CD4-positive, alpha-beta T cell (primary cell): ENCODE results near the gene DUSP22. TPM values are rescaled to one million over a fixed set of nuclear protein-coding genes. Genes with fewer than 3 reads are reported as not detected.
A peak's percentile ranks its signal among the peaks of the same experiment; 100 is the strongest.

Experiments used
- ATAC-seq: fragments of 200-7000 bp; cut with Tn5 transposase; one replicate; pipeline ENCODE4 v1.10.0; 2022; ENCODE audit warnings: mild to moderate bottlenecking; ENCODE audit not compliant: poor library complexity
- CTCF ChIA-PET: fragments of 350-600 bp; sonication (Branson Sonifier 250); formaldehyde crosslinking; loops from one replicate; lab custom pipeline; 2021; ENCODE audit warnings: antibody characterized with exemption, inconsistent platforms; lab: Charles Lee
- POLR2A ChIA-PET: fragments of 350-600 bp; sonication (Branson Sonifier 250); formaldehyde crosslinking; loops from one replicate; lab custom pipeline; 2021; ENCODE audit warnings: antibody characterized with exemption, inconsistent platforms; lab: Charles Lee
- DNase-seq, 14 experiments: peaks; one replicate each; pipeline ENCODE4 v3.0.0-alpha.2; 2013 to 2020; ENCODE audit warnings: mixed read lengths in 2 of 14
- H3K27ac ChIP-seq, 2 donors: one replicate each; pipeline versions ENCODE4 v1.5.1 to v1.7.0; 2013; ENCODE audit warnings: low read length in 2 of 2, low read depth in 1 of 2, mild to moderate bottlenecking in 1 of 2
- H3K27me3 ChIP-seq, 2 experiments: 1 replicate in 1 of 2; 2 replicates in 1 of 2; pipeline versions ENCODE4 v1.6.1 to v1.7.0; 2013; ENCODE audit warnings: low read length in 2 of 2, control low read depth in 1 of 2, mild to moderate bottlenecking in 1 of 2, moderate library complexity in 1 of 2; ENCODE audit not compliant: insufficient read depth in 2 of 2, control insufficient read depth in 1 of 2
- H3K36me3 ChIP-seq: one replicate; pipeline ENCODE4 v1.6.1; 2013; ENCODE audit warnings: low read length, control low read depth; ENCODE audit not compliant: insufficient read depth
- H3K4me1 ChIP-seq: one replicate; pipeline ENCODE4 v1.6.1; 2013; ENCODE audit warnings: low read length, control low read depth; ENCODE audit not compliant: insufficient read depth
- H3K4me3 ChIP-seq: one replicate; pipeline ENCODE4 v1.5.1; 2013; ENCODE audit warnings: mild to moderate bottlenecking, low read length, moderate library complexity
- H3K9me3 ChIP-seq, 2 experiments: 1 replicate in 1 of 2; 2 replicates in 1 of 2; pipeline versions ENCODE4 v1.6.1 to v1.7.0; 2013; ENCODE audit warnings: low read length in 2 of 2, mild to moderate bottlenecking in 2 of 2, control low read depth in 1 of 2, moderate library complexity in 1 of 2; ENCODE audit not compliant: control insufficient read depth in 1 of 2, insufficient read depth in 1 of 2
- H3K27ac Mint-ChIP-seq: one replicate; pipeline ENCODE4 v1.8.0; 2020; ENCODE audit warnings: mixed read lengths
- H3K27me3 Mint-ChIP-seq: one replicate; pipeline ENCODE4 v1.8.0; 2021; ENCODE audit warnings: mixed read lengths
- H3K36me3 Mint-ChIP-seq: one replicate; pipeline ENCODE4 v1.8.0; 2021; ENCODE audit warnings: low read depth, mixed read lengths
- H3K4me1 Mint-ChIP-seq: one replicate; pipeline ENCODE4 v1.8.0; 2021; ENCODE audit warnings: low read depth, mixed read lengths
- H3K4me3 Mint-ChIP-seq: one replicate; pipeline ENCODE4 v1.8.0; 2020; ENCODE audit warnings: mild to moderate bottlenecking, mixed read lengths
- H3K9me3 Mint-ChIP-seq: one replicate; pipeline ENCODE4 v1.8.0; 2020; ENCODE audit warnings: mixed read lengths
- intact Hi-C, 2 experiments: fragments of 100-400 bp; cut with DNase I in 1 of 2; cut with micrococcal nuclease in 1 of 2; formaldehyde crosslinking; loops; one replicate each; pipeline versions ENCODE4 v1.15.1 to v1.9.0; 2023 to 2025; cut with DNase I, micrococcal nuclease
- total RNA-seq, 174 experiments: library from RNA in 2 of 174; stranded (reverse) in 2 of 174; gene quantifications; one replicate each; pipeline ENCODE4 v1.2.3 and lab custom pipeline; 2021 to 2026
- TF ChIP-seq, protein P1 (sequence below): fragments of 200-600 bp; IDR thresholded peaks from one replicate; pipeline ENCODE4 v1.8.0; 2022; ENCODE audit warnings: antibody characterized with exemption, mild to moderate bottlenecking

DUSP22 gene
- total RNA-seq, 2 experiments from 2014 or later, result 25.4 to 26.3 TPM

GRCh38 chr6:317448-318144 is 25.3 kb downstream of the DUSP22 start:
- ChIA-PET POLR2A (no interaction called here), CTCF (no interaction called here)
- intact Hi-C loops, result no loop called here
- DNase-seq (no peak), ATAC-seq (no peak)
- Mint-ChIP-seq H3K4me1 (peaks cover 15% of the 10 kb centered on the region), H3K27ac (no peak overlapping the region), H3K4me3 (no peak overlapping the region), H3K27me3 (no peaks in the 10 kb centered on the region), H3K9me3 (no peaks in the 10 kb centered on the region), H3K36me3 (peaks cover 12% of the 10 kb centered on the region)
- peaks cover 0 to 17% of the 10 kb centered on the region in 2 experiments for H3K9me3 ChIP-seq
- TF ChIP-seq, protein P1, sequence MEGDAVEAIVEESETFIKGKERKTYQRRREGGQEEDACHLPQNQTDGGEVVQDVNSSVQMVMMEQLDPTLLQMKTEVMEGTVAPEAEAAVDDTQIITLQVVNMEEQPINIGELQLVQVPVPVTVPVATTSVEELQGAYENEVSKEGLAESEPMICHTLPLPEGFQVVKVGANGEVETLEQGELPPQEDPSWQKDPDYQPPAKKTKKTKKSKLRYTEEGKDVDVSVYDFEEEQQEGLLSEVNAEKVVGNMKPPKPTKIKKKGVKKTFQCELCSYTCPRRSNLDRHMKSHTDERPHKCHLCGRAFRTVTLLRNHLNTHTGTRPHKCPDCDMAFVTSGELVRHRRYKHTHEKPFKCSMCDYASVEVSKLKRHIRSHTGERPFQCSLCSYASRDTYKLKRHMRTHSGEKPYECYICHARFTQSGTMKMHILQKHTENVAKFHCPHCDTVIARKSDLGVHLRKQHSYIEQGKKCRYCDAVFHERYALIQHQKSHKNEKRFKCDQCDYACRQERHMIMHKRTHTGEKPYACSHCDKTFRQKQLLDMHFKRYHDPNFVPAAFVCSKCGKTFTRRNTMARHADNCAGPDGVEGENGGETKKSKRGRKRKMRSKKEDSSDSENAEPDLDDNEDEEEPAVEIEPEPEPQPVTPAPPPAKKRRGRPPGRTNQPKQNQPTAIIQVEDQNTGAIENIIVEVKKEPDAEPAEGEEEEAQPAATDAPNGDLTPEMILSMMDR, result no peak
- peaks cover 8% of the 10 kb centered on the region for H3K4me1 ChIP-seq
- no peak overlapping the region for H3K4me3 ChIP-seq
- H3K36me3 ChIP-seq, result no peaks in the 10 kb centered on the region
- no peak overlapping the region for H3K27ac ChIP-seq
- H3K27me3 ChIP-seq, result no peaks in the 10 kb centered on the region

DNA sequence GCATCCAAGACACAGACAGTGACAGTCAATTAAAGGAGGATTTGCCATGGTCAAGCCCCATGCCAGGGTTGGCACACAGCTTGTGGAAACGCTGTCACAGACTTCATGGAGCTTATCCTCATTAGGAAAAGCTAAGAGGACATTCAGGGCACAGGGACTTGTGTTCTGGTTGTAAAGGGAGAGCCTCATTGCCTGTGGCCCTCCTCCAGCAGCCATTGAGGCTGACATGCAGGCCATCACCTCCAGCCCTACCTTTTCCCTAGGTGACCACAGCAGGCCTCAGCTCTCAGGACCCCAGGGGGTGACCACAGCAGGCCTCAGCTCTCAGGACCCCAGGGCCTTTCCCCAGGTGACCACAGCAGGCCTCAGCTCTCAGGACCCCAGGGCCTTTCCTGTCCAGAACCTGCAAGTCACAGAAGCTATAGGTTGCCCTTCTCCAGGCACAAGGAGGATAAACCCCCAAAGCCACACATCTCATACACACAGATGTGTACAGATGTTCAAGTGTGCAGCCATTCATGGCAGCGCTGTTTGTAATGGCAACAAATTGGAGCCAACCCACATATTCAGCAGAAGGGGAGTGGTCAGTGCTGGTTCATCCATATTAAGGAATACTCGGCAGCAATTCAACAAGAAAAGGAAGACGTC is 26.1 kb downstream of the DUSP22 start:
- H3K27ac Mint-ChIP-seq, result no peak overlapping the region
- no peaks in the 10 kb centered on the region for H3K27me3 Mint-ChIP-seq

DNA sequence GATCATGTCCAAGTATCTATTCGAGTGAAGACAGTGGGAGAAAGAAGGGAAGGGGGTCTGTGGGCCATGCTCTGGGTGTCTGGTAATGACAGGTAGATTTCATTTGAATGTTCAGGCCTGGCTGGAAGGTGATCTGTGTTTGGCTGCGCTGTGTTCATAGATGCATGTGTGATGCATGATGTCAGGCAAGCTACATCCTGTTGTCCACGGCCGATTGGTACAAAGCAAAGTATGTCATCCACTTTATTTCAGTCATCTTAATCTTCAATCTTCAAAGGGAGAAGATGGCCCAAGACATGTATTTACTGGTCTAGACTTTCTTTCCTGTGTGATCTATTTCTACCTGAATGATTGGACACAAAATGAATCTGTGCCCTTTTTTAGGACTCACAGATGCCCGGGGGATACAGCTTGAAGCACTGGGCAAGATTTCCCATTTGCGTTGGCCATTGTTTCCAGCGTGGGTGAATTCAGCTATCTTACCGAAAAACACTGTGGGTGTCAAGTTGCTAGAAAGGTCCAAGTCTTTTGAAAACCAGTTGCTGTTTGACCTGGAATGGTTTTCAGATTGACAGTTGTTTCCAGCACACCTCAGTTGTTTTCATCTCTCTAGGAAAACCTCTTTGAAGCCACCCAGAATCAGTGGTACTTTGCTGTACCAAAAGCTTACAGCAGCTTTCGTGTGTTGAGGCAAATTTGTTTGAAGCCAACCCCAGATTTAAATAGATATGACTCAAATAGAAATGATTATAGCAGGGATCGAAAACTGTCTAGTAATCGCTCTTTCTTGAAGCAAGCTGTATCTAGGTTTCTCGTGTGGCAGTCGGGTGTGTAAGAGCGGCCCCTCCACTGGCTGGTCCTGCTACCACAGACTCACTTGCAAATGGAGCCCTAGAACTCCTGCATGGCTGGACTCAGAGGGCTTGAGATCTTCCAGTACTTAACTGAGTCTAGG is 27.2 kb downstream of the DUSP22 start:
- TF ChIP-seq, protein P1, result no peak
- H3K36me3 Mint-ChIP-seq, result peaks cover 4% of the 10 kb centered on the region
- CTCF ChIA-PET, result no interaction called here
- Histone ChIP-seq H3K27ac (no peak overlapping the region), H3K9me3 (peaks cover 0 to 18% of the 10 kb centered on the region in 2 experiments), H3K36me3 (no peaks in the 10 kb centered on the region), H3K27me3 (no peaks in the 10 kb centered on the region), H3K4me3 (no peak overlapping the region), H3K4me1 (peaks cover 4% of the 10 kb centered on the region)
- H3K4me3 Mint-ChIP-seq, result no peak overlapping the region
- peaks cover 7% of the 10 kb centered on the region for H3K4me1 Mint-ChIP-seq
- H3K27ac Mint-ChIP-seq, result no peak overlapping the region
- POLR2A ChIA-PET, result no interaction called here
- intact Hi-C loops, result no loop called here
- no peaks in the 10 kb centered on the region for H3K9me3 Mint-ChIP-seq
- H3K27me3 Mint-ChIP-seq, result no peaks in the 10 kb centered on the region
- no peak for DNase-seq
- ATAC-seq, result peak; percentile 37

More for the DNA sequence above, 26.1 kb downstream of the DUSP22 start:
- no peak for DNase-seq
- TF ChIP-seq, protein P1, result no peak
- ChIA-PET POLR2A (no interaction called here), CTCF (no interaction called here)
- H3K36me3 Mint-ChIP-seq, result peaks cover 4% of the 10 kb centered on the region
- Histone ChIP-seq H3K27ac (no peak overlapping the region), H3K27me3 (no peaks in the 10 kb centered on the region), H3K9me3 (peaks cover 0 to 17% of the 10 kb centered on the region in 2 experiments), H3K4me3 (no peak overlapping the region), H3K36me3 (no peaks in the 10 kb centered on the region), H3K4me1 (peaks cover 4% of the 10 kb centered on the region)
- no peaks in the 10 kb centered on the region for H3K9me3 Mint-ChIP-seq
- ATAC-seq, result no peak
- H3K4me1 Mint-ChIP-seq, result peaks cover 8% of the 10 kb centered on the region
- no peak overlapping the region for H3K4me3 Mint-ChIP-seq
- intact Hi-C loops, result no loop called here
